ENCODE results near the gene SYT2. TPM values are rescaled to one million over a fixed set of nuclear protein-coding genes. Genes with fewer than 3 reads are reported as not detected.
A peak's percentile ranks its signal among the peaks of the same experiment; 100 is the strongest.
"Not testable (repeated sequence)": the region's sequence is repeated elsewhere in the genome, so short reads cannot be mapped to it uniquely, and the experiment has no call there.

SYT2 gene
- total RNA-seq, 4 donors from 2014 or later: 0.28 TPM; not detected in 3

DNA sequence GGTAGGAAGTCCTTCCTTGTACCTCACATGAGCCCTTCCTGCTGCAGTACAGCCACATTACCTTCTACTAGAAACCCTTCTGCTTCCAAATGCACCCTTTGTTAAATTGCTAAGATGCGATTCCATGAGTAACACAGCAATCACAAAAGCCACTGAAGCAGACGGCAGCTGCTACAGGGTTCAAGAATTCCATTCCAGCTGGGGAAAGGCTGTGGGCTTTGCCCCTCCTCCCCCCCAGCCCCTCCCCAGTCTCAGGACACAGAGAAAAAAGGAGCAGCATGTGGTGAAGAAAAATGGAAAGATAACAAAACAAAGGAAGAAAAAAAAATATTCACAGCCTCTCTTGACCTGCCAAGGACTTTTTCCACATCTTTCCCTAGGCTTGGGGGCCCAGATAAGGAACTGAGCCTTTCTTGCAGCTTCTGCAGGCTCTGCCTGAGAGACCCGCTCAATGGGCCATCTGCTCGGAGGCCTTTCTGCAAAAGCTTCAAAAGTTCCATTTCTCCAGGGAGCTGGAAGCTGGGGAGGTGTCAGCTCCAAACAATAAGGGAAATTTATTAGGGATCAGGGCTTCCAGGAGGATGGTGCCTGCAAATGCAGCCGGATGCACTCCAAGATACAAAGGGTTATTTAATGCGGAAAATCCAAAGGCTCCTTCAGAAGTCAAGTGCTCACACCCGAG lies 72.1 kb downstream of the SYT2 start:
- Histone ChIP-seq H3K4me1 (peaks cover 0 to 17% (median 10%) of the 10 kb centered on the region in 4 donors), H3K36me3 (no peaks in the 10 kb centered on the region), H3K27me3 (peaks cover 0 to 11% of the 10 kb centered on the region in 2 donors), H3K9me3 (no peaks in the 10 kb centered on the region), H3K27ac (no peak overlapping the region), H3K4me3 (no peak overlapping the region)
- DNase-seq: no peak
- TF ChIP-seq POLR2A (IDR thresholded peaks at IDR 0.05): no peak
- TF ChIP-seq, protein P1, sequence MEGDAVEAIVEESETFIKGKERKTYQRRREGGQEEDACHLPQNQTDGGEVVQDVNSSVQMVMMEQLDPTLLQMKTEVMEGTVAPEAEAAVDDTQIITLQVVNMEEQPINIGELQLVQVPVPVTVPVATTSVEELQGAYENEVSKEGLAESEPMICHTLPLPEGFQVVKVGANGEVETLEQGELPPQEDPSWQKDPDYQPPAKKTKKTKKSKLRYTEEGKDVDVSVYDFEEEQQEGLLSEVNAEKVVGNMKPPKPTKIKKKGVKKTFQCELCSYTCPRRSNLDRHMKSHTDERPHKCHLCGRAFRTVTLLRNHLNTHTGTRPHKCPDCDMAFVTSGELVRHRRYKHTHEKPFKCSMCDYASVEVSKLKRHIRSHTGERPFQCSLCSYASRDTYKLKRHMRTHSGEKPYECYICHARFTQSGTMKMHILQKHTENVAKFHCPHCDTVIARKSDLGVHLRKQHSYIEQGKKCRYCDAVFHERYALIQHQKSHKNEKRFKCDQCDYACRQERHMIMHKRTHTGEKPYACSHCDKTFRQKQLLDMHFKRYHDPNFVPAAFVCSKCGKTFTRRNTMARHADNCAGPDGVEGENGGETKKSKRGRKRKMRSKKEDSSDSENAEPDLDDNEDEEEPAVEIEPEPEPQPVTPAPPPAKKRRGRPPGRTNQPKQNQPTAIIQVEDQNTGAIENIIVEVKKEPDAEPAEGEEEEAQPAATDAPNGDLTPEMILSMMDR (IDR thresholded peaks at IDR 0.05): no peak

DNA sequence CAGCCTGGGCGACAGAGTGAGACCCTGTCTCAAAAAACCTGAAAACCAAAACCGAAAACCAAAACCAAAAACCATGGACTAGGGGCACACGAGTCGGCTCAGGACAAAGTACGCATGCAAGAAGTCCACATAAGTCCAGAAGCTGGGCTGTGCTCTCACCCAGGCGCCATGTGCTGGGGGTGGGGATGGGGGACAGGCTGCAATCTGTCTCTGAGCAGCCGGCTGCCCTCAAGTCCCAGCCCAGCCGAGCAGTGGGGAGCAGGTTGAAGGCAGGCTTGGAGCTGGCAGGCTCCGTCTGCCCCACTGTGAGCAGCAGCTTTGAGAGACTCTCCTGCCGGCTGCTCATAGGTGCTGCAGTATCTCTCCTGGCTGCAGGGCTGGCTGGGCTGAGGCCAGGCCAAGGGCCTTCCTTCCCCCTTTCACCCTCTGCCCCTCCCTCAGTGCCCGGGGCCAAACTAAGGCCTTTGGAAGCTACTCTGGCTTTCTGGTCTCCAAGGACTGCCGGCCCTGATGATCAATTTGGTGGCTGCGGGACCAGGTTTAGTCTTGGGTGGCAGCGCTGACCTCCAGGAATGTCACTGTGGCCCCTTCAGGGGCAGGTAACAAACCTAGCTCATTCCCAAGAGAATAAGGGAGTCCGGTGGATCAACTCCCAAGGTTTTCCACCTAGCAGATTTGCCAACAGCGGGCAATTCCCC lies 72.8 kb downstream of the SYT2 start:
- H3K4me3 ChIP-seq, H3K9me3 ChIP-seq, H3K27ac ChIP-seq, H3K27me3 ChIP-seq, H3K36me3 ChIP-seq, DNase-seq: not testable (repeated sequence)
- peaks cover 0 to 10% (median 3%) of the 10 kb centered on the region in 4 donors for H3K4me1 ChIP-seq

DNA sequence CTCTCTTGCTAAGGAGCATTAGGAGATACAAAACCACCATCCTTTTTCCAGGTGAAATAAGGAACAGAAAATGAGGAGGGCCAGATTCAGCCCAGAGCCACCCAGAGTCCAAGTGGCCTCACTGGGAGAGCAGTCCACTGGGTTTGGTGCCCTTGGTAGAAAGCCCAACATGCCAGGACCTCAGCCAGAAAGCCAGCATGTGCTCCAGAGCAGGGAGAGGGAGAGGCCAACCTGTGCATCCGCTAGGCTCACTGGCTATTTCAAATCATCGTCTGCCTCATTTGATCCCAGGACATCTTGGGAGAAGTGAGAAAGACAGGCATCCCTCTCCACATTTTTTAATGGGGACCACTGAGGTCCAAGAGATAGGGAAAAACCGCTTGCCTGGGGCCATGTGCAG lies 74.1 kb downstream of the SYT2 start:
- not testable (repeated sequence) for H3K27me3 ChIP-seq, H3K4me3 ChIP-seq, H3K9me3 ChIP-seq, H3K27ac ChIP-seq, H3K36me3 ChIP-seq, DNase-seq, H3K4me1 ChIP-seq

DNA sequence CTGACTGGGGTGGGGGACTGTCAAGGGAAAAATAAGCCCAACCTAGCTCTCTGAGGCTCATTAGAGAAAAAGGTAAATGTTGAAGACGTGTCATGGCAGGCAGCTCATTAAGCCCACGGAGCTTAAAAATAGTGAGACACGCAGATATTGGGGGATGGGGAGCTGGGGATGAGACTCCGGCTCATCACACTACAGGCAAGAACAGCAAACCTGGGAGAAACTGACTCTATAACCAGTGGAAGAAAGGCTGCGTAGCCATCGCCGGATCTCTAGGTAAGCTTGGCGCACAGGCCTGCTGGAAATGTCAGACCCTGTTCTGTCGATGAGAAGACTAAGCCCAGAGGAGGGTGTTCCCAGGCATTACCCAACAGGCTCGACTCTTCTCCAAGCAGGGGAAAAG lies 78.0 kb downstream of the SYT2 start:
- DNase-seq: no peak
- Histone ChIP-seq H3K9me3 (no peaks in the 10 kb centered on the region), H3K27ac (no peak overlapping the region), H3K4me1 (peaks cover 0 to 19% (median 4%) of the 10 kb centered on the region in 4 donors), H3K4me3 (no peak overlapping the region), H3K27me3 (no peaks in the 10 kb centered on the region), H3K36me3 (no peaks in the 10 kb centered on the region)
- no peak for TF ChIP-seq POLR2A (IDR thresholded peaks at IDR 0.05)
- TF ChIP-seq, protein P1 (IDR thresholded peaks at IDR 0.05): no peak

DNA sequence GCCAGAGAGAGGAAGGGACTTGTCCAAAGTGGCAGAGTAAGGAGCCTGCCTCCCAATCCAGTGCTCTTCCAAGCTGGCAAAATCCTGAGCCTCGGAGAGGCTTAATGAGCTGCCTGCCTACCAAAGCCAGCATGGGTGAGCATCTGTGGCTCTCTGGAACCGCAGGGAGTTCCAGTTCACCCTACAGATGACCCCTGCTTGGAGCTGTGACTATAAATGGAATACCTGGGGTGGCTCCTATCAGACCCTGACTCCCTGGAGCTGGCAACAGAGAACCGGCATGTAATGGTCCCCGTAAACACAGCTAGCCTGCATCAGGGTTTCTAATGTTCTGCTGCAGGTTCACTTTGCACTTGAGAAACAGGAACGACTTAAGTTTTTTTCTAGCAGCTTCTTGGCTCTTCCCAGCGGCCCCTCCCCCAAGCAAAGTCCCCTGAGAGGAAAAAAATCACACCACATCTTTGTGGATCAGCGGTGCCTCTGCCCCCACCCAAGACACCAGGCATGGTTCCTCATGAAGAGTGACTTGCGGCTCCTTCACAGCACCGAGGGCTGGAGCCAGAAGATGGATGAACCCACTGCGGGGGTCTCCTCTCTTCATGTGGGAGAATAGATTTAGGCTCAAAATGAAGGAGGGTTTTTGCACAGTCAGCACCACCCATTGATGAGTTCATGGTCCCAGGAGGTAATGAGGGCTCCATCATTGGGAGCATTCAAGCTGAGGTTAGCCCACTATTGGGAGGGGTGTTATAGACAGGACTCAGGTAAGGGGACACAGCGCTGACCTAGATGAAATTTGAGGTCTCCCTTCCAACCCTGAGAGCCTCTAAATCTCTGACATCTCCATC lies 79.0 kb downstream of the SYT2 start:
- Histone ChIP-seq H3K4me1 (peaks cover 0 to 24% (median 4%) of the 10 kb centered on the region in 4 donors), H3K4me3 (no peak overlapping the region), H3K27ac (no peak overlapping the region), H3K9me3 (no peaks in the 10 kb centered on the region), H3K27me3 (no peaks in the 10 kb centered on the region), H3K36me3 (no peaks in the 10 kb centered on the region)
- TF ChIP-seq, protein P1 (IDR thresholded peaks at IDR 0.05): no peak
- TF ChIP-seq POLR2A (IDR thresholded peaks at IDR 0.05): no peak
- DNase-seq: no peak

DNA sequence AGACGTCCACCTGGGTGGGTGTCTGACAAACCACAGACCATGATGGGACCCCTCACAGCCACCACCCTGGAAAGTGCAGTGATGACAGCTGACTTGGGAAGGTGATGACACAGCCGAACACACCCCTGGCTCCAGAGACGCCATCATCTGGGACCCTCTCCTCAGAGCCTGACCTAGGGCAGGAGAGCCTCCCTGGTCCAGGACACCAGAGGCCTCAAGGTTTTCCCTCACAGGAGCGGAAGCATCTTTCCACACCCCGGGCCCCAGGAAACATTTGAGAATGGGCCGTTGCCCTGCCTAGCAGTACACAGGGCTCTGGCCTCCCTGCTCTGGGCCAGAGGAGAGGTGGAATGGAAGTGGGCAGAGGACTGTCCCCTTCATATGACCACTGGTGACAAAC lies 79.7 kb downstream of the SYT2 start:
- H3K27me3 ChIP-seq: no peaks in the 10 kb centered on the region
- DNase-seq: no peak

DNA sequence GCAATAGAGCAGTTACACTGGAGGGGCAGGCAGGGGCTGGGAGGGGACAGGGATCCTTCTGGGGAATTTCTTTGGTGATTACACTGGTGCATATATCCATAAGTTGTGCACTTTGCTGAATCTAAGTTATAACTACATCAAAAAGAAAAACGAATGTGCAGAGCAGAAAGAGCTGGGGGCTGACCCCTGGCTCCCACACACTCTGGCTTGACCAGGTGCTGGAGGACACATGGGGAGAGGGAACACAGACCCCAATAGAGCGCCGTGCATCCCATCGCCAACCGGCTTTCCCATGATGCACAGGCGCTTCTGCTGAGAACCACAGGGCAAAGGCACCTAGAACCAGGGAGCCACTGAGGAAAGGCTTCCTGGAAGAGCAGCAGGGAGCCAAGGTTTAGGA lies 80.2 kb downstream of the SYT2 start:
- H3K27ac ChIP-seq, H3K4me3 ChIP-seq, H3K27me3 ChIP-seq, H3K36me3 ChIP-seq, H3K9me3 ChIP-seq, DNase-seq: not testable (repeated sequence)
- H3K4me1 ChIP-seq: peaks cover 0 to 28% (median 10%) of the 10 kb centered on the region in 4 donors

More for the DNA sequence above, 79.7 kb downstream of the SYT2 start:
- H3K36me3 ChIP-seq: no peaks in the 10 kb centered on the region
- no peaks in the 10 kb centered on the region for H3K9me3 ChIP-seq
- H3K4me3 ChIP-seq: no peak overlapping the region
- no peak for TF ChIP-seq POLR2A (IDR thresholded peaks at IDR 0.05)
- TF ChIP-seq, protein P1 (IDR thresholded peaks at IDR 0.05): no peak
- H3K4me1 ChIP-seq: peaks cover 0 to 27% (median 7%) of the 10 kb centered on the region in 4 donors
- H3K27ac ChIP-seq: no peak overlapping the region

DNA sequence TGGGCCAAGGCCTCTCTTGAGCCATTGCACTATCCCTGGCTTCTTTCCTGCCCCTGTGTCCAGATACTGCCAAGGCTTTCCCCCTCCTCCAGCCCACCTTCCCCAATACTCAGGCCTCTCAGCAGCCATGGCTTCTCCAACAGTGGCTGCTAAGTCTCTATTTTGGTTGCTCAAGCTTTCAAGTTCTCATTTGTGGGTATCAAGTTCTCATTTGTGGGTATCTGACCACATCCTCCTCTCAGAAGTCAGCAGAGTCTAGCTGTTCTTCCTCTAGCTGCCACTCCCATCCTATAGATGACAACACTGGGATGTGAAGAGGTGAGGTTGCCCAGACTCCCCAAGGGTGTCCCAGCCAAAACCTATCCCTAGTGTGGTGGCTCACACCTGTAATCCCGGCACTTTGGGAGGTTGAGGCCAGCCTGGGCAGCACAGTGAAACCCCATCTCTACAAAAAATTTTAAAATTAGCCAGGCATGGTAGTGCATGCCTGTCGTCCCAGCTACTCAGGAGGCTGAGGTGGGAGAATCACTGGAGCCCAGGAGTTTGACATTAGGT lies 80.9 kb downstream of the SYT2 start:
- not testable (repeated sequence) for H3K4me3 ChIP-seq, H3K27me3 ChIP-seq, DNase-seq, H3K9me3 ChIP-seq, H3K36me3 ChIP-seq
- H3K4me1 ChIP-seq: peaks cover 0 to 28% (median 10%) of the 10 kb centered on the region in 4 donors
- peak overlapping the region in 1 of 4 donors; percentile 40 for H3K27ac ChIP-seq

Measured in Peyer's patch (tissue), 4 donors.